H4 (cell line): Measurements from ENCODE around the gene APOBEC3H. TPM values are rescaled to one million over a fixed set of nuclear protein-coding genes. Genes with fewer than 3 reads are reported as not detected.

Source experiments
- DNase-seq: peaks from one replicate; pipeline ENCODE4 v3.0.0-alpha.2; 2015; ENCODE audit warnings: low spot score
- total RNA-seq: library from RNA; depleted of rRNA; stranded (reverse); fragments of >200 nt; shearing (Covaris generic); gene quantifications from 2 replicates; pipeline ENCODE4 v1.2.3, GENCODE V29; 2014

The APOBEC3H gene
- total RNA-seq, 1 experiment from 2014 or later: 1.4 TPM

DNA sequence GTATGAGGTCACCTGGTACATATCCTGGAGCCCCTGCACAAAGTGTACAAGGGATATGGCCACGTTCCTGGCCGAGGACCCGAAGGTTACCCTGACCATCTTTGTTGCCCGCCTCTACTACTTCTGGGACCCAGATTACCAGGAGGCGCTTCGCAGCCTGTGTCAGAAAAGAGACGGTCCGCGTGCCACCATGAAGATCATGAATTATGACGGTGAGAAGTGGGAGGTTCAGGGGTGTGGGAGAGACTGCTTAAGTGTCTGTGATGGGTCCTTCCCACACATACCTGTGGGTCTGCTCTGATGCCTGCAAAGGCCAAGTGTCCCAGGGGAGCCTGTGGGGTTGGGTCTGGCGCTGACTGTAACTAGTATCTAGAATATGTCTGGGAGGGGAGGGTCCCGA is 16.0 kb upstream of the APOBEC3H start:
- DNase-seq: no peak

DNA sequence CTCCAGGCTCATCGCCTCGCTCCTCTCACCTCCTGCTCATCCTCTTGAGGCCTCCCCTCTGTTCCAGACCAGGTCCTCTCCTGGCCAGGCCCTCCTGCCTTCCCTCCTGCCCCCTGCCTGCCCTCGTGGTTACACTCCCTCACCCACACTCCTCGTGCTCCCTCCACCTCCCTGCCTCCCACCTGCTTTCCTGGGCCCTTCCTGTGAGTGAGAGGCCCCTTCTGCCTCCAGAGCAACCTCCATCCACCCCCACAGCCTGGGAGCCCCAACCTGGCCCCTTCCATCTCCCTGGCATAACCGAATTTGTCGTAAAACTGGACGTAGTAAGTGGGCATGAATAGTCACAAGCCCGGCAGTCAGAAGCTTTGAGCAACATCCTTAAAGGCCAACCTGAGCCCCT is 15.4 kb upstream of the APOBEC3H start:
- DNase-seq: no peak

DNA sequence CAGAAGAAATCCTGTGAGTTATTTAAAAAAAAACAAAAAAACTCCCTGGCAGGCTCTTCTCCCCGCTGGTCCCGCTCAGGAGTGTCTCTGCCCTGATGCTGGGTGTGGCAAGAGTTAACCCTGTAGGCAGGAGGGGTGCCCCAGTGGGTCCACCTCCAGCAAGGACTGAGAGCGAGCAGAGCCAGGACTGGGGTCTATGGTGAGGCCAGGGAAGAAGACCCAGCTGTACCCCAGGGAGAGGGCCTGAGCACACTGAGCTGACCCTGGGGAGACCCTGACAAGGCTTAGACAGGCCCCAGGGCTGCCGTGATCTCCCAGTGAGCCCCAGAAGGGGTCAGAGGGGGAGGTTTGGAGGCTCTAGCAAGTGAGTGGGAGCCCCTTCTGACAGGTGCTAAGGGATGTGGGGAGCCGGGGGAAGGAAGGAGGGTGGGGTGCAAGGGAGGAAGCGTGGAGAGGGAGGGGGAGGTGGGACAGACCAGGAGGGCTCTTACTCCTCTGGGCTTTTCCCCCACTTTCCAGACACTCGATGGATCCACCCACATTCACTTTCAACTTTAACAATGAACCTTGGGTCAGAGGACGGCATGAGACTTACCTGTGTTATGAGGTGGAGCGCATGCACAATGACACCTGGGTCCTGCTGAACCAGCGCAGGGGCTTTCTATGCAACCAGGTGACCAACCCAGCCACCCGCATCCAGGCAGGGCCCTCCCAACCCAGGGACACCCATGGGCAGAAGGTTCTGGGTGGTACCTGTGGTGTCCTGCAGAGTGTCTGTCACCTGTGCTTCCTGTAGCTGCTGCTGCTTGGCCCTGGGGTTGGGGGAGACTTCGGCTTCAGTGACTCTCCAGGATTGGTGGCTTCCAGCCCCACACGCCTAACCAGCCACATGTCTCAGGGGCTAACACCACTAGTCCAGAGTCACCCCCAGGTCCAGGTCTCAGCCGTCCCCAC is 13.6 kb upstream of the APOBEC3H start:
- DNase-seq: no peak

DNA sequence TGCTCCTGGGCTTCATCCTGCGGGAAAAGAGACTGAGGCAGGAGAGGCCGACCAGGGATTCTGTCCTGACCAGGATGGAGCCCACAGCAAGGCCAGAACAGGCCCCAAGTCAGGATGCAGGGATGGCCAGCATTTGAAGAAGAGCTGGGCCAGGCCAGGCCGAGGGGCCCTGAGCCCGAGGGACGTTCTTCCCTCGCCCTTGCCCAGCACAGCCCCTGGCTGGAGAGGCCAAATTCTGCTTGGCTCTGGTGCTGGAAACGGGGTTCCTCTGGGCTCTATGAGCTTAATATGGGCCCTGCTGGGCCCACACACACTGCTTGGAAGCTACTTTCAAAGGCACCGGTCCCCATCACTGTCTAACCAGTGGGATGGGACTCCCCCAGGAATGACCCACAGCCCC is 12.4 kb upstream of the APOBEC3H start:
- no peak for DNase-seq

DNA sequence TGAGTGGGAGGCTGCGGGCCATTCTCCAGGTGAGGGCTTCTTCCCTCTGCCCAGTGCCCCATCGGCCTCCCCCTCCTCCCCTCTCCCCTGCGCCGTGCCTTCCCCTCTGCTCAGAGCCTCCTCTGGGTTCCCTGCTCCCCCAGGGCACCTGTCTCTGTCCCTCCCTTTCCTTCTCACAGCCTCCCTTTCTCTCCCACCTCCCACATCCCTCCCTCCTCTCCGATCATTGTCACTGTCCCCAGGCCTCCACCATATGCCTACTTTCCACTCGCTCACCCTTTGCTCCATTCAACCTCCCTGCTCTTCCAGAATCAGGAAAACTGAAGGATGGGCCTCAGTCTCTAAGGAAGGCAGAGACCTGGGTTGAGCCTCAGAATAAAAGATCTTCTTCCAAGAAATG is 9.9 kb upstream of the APOBEC3H start:
- DNase-seq: no peak

DNA sequence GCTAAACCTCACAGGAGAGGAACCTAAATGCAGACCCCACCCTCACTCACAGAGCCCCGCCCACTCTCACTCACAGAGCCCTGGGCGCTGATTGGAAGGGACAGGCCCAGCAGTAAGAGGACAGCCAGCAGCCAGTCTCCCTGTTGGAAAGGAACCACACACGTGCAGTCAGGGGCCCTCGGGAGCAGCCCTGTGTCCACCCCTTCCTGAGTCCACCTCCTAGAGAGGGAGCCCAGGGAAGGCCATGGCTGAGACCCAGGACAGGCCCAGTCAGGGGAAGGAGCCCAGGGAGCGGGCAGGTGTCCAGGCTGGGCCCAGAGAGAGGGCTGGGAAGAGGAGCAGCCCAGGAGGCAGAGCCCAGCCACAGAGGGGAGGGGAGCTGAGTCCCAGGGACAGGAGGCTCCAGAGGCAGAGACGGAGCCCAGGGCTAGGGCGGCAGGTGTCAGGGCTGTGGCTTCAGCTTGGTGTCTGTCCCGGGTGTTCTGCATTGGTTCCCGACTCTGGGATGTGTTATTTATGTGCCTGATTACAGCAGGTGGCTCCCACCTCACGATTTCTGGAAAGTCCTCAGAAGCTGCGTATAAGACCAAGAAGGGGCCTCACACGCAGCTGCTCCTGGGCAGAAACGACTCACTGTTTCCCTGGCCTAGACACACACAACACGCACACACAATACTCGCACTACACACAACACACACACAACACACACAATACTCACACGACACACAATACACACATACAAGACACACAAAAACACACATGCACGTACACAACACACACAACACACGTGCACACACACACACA is 9.0 kb upstream of the APOBEC3H start:
- DNase-seq: no peak

DNA sequence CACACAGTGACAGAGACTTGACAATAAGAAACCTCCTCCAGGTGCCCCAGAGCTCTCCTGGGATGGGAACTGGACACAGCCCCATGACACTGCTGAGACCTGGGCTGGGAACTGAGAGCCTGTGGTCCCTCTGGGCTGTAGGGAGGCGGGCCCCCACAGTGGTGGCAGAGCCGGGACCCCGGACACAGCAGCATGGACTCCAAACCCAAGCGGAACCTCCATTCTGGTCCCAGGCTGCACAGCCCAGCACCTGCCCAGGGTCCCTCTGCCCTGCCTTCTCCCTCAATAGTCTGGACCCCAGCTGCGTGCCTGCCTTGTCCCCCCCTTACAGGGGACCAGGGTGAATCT is 8.4 kb upstream of the APOBEC3H start:
- DNase-seq: no peak

DNA sequence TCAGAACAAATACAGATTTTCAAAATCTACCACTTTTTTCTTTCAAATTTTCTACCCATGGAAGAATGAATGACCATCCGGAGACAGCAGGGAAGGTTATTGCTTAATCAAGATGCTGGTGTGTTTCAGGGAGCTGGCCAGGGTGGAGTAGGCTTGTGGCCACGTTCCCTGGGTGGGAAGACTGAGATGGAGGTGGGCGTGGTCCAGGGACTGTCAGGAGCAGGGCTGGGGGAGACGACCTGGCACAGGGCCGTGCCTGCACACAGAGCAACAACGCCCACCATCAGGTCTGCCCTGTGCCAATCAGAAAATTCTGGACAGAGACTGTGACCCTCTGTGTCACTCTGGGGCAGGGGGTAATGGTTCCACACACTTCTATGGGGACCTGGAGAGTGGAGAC is 7.1 kb upstream of the APOBEC3H start:
- DNase-seq: no peak

DNA sequence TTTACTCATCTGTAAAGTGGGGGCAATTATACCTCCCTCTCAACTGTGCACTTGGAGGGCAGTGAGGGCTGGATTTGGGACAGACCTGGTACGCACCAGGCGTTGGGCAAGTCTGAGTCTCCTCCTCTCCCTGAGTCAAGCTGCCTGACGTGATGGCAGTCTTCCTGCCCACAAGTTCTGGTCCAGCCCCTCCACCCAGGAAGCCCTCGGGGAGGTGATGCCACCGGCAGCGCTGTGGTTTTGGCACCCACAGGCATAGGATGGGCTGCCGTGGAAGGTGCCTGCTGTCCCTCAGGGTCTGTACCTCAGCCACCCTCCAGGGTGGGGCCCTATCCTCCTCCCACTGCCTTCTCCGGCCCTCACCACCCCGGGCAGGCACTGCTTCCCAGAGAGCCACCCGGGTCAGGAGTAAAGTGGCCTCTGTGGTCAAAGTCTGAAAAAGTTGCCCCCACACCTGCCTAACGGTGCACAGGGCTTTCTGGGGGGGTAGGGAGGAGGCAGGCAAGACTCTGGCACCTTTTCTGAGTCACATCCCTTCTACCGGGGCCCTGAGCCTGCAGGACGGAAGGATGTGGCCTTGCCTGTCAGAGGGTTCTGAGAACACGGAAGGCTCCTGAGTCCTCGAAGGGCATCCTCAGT is 6.5 kb upstream of the APOBEC3H start:
- peak; percentile 72 for DNase-seq

DNA sequence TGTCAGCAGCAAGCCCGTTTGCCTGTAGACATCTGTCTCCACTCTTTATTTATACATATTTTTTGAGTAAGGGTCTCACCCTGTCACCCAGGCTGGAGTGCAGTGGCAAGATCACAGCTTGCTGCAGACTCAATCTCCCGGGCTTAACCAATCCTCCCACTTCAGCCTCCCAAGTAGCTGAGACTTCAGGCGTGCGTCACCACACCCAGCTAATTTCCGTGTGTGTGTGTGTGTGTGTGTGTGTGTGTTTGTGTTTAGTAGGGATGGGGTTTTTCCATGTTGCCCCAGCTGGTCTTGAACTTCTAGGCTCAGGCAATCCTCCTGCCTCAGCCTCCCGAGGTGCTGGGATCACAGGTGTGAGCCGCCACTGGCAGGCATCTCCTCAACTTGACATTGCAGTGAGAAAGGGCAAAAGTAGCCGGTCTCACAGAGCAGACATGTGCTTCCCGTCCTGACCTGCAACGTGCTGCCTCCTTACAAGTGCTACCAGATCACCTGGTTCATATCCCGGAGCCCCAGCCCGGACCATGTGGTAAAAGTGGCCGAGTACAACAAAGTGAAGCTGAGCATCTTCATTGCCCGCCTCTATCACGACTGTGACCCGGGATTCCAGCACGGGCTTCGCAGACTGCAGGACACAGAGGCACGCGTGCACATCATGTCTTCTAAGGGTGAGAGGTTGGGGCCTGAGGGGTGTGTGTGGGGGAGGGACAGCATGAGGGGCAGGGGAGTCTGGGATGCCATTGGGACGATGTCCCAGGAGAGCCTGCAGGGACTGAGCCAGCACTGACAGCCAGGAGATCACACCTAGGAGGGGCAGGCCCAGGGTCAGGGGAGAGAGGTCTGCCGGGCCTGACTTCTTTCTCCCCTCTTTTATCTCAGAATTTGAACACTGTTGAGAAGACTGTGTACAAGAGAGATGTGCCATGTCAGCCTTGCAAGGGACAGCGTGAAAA is 5.6 kb upstream of the APOBEC3H start:
- DNase-seq: no peak

DNA sequence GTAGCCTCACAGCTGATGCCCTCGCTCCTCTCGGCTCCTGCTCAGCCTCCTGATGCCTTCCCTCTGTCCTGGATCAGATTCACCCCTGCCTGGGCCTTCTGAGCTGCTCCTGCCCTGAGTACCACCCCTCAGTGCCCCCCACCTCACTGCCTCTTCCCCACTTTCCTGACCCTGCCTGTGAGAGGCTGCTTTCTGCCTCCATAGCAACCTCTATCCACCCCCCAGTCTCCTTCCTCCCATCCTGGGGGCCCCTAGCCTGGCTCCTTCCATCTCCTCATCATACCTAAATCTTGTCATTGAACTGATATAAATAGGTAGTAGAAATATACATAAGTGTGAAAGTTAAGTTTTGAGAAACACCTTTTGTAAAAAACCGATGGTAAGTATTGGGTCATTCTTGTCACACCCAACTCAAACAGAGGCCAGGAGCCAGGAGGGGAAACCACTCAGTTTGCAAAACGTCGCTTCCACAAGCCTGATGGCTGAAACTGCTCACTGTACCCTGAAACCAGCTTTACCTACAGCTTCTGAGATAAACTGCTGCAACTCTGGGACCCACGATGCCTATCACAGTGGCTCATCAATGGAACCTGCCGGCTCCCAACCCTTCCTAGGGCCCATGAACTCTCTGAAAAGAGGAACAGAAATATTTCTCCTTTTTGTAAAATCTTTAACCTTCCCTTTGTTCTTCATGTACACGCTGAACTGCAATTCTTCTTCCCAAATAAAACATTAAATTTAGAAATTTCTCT is 4.8 kb upstream of the APOBEC3H start:
- DNase-seq: no peak

DNA sequence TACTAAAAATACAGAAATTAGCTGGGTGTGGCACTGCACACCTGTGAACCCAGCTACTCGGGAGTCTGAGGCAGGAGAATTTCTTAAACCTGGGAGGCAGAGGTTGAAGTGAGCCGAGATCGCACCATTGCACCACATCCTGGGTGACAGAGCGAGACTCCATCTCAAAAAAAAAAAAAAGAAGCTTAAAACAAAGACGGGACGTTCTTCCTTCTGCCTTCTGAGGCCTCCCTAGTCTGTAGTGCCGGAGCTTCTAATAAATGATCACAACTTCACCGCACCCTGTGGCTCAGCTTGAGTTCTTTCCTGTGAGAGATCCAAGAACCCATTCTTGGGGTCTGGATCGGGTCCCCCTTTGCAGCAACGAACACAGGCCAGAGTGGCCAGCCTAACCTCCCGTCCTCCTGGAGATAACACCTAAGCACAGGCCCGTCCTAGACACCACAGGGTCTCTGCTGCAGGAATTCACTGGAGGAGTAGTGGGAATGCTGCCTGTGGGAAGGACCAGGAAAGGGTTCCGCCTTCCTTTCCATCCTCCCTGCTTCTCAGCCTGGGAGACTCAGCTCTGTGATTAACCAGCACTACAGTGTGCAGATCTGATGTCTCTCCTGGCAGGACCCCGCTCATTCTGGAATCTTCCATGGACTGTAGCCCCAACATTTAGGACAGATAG is 2.2 kb upstream of the APOBEC3H start:
- no peak for DNase-seq

DNA sequence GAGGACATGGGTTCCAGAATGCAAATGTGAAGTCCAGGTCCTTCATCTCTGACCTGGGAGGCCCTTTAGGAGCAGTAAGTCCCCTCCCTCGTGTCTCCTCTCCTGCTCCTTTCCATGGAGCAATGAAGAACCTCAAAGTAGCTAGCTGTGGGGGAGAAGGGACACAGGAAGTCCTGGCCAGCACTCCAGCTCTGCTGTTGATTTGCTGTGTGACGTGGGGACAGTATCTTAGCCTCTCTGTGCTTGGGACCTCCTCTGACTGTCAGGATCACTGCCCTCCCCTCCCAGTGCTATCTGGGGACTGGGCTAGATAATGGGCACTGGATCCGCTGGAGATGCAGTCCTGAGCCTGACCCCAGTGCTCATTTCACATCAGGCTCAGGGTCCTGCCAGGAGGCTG is 1.1 kb upstream of the APOBEC3H start:
- DNase-seq: no peak

DNA sequence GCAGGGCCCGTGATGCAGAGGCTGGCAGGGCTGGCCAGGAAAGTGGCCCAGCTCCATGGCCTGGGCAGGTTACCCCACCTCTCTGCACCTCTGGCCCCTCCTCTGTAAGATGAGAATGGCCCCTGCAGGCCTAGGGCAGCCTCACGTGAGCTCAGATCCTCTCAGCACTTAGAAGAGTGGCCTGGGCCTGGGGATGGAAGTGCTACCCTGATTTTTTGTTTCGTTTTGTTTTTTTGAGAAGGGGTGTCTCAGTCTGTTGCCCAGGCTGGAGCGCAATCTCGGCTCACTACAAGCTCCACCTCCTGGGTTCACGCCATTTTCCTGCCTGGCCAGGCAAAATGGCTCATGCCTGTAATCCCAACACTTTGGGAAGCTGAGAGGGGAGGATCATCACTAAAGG is 982 bp downstream of the APOBEC3H start:
- no peak for DNase-seq

DNA sequence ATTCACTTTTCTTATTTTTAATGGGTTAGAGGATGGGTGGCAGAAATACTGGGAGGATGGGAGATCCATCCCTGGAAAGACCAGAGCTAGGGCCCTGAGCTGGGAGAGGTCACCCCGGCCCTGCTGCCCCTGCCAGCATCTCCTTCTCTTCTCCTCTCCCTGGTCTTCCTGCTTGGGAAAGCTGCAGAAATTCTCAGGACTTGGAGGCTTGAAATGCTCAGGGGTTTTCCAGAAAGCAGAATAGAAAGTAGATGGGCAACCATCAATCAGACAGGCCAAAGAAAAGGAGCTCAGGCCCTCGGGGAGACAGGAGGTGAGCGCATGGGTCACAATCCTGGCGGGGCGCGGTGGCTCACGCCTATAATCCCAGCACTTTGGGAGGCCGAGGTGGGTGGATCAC is 1.5 kb downstream of the APOBEC3H start:
- DNase-seq: no peak

DNA sequence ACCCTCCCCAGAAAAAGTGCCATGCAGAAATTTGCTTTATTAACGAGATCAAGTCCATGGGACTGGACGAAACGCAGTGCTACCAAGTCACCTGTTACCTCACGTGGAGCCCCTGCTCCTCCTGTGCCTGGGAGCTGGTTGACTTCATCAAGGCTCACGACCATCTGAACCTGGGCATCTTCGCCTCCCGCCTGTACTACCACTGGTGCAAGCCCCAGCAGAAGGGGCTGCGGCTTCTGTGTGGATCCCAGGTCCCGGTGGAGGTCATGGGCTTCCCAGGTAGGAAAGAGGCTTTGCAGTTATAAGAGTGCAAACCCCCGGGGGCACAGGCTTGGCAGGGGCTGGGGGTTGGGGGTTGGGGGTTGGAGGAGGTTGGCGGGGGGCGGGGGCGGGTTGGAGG is 4.2 kb downstream of the APOBEC3H start:
- DNase-seq: no peak

DNA sequence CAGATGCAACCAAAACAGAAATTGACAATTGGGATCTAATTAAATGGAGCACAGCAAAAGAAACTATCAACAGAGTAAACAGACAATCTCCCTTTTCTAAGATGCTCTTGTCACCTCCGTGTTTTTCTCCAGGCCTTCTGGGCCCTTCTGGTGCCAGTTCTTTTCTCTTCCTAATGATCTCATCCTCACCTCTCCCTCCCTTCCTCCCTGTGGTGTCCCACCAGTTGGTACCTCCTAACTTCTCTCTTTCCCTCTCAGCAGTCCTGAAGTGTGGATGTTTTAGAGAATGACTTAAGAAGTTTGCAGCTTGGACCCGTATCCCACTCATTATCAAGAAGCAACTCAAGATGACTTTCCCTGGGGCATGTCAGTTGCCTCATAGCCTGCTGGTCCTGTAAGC is 6.4 kb downstream of the APOBEC3H start:
- no peak for DNase-seq

DNA sequence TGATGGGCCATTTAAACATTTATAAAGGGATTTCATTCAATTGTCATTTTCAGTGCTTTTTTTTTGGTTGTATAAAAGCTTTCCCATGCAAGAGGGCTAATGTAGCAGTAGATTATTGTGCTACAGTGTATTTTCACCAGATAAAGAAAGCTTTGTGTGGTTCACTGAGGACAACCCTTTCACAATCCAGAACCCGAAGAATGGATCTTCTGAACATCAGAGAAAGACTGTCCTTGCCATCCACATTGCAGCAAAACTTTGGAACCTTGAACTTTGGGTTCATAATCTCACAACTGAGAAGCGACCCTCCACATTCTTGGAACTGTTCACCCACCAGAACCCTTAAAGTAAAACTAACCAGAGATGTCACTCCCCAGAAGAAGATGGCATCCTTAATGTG is 9.3 kb downstream of the APOBEC3H start:
- DNase-seq: no peak

DNA sequence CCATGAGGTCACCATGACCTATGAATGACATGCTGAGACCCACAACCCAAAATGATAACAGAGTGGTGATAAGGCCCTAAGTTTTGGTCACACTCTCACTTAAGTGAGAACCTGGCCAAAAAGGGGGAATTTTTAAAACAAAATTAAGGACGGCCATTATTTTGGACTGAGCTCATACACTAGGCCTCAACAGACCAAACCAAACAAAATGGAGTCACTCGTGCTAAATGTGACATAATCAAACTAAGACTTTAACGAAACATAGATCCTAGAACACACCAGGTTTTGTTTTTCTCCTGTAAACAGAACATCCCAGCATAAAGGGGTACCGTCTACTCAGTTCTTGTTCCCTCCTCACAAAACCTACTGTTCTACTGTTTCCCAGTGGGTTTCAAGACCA is 11.4 kb downstream of the APOBEC3H start:
- DNase-seq: no peak

DNA sequence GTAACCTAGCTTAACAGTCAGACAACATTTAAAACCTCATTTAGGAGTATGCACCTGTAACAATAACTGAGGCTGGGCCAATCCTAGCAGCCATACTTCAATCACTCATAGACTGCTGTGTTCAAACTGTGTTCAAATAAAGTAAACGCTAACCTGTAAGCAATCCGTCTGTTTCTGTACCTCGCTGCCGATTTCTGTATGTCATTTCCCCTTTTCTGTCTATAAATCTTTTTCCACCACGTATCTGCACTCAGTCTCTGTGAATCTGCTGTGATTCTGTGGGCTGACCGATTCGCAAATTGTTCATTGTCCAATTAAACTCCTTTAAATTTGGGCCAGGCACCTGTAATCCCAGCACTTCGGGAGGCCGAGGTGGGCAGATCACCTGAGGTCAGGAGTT is 12.3 kb downstream of the APOBEC3H start:
- no peak for DNase-seq
